Vagina (tissue), 2 donors: ENCODE measurements around the gene DIAPH3. TPM values are rescaled to one million over a fixed set of nuclear protein-coding genes. Genes with fewer than 3 reads are reported as not detected.

Experiments used
- DNase-seq, 2 donors: peaks; one replicate each; pipeline ENCODE4 v3.0.0-alpha.2; 2017; ENCODE audit errors: extremely low spot score in 2 of 2
- H3K27ac ChIP-seq: fragments of 200-600 bp; sonication (generic); one replicate; pipeline ENCODE4 v1.5.1; 2019
- H3K27me3 ChIP-seq: fragments of 200-600 bp; sonication (generic); one replicate; pipeline ENCODE4 v1.5.1; 2019
- H3K36me3 ChIP-seq, 2 donors: fragments of 200-600 bp; sonication (generic); one replicate each; pipeline ENCODE4 v1.5.1; 2017 to 2019
- H3K4me1 ChIP-seq: fragments of 200-600 bp; sonication (generic); one replicate; pipeline ENCODE4 v1.5.1; 2019
- H3K4me3 ChIP-seq, 2 donors: fragments of 200-600 bp; sonication (generic); 1 replicate in 1 of 2; 2 replicates in 1 of 2; pipeline ENCODE4 v1.5.1; 2016 to 2019
- H3K9me3 ChIP-seq: fragments of 200-600 bp; sonication (generic); one replicate; pipeline ENCODE4 v1.5.1; 2019
- POLR2A ChIP-seq, 2 donors: fragments of 450-650 bp; IDR thresholded peaks; one replicate each; pipeline ENCODE4 v1.6.1; 2017; ENCODE audit warnings: antibody characterized with exemption in 2 of 2, mild to moderate bottlenecking in 2 of 2, moderate library complexity in 2 of 2
- POLR2AphosphoS5 ChIP-seq, 2 donors: sonication (generic); formaldehyde crosslinking; IDR thresholded peaks; one replicate each; pipeline ENCODE4 v1.9.0; 2017; ENCODE audit warnings: antibody characterized with exemption in 2 of 2, mild to moderate bottlenecking in 2 of 2, low read depth in 1 of 2; ENCODE audit not compliant: insufficient read depth in 1 of 2
- intact Hi-C: fragments of 100-400 bp; cut with DNase I; formaldehyde crosslinking; loops from one replicate; pipeline ENCODE4 v1.15.1; 2023
- total RNA-seq: library from RNA; depleted of rRNA; stranded (reverse); fragments of >200 nt; gene quantifications from one replicate; pipeline ENCODE4 v1.2.3, GENCODE V29; 2016
- TF ChIP-seq, protein P1 (sequence below), 3 experiments: fragments of 450-650 bp in 2 of 3; fragments of 200-600 bp in 1 of 3; sonication (generic) in 1 of 3; IDR thresholded peaks; one replicate each; pipeline ENCODE4 v1.5.1; 2017 to 2019; ENCODE audit warnings: antibody characterized with exemption in 3 of 3, mild to moderate bottlenecking in 2 of 3, moderate library complexity in 2 of 3

DIAPH3 gene
- total RNA-seq, 1 donor from 2014 or later = 1.2 TPM

DNA sequence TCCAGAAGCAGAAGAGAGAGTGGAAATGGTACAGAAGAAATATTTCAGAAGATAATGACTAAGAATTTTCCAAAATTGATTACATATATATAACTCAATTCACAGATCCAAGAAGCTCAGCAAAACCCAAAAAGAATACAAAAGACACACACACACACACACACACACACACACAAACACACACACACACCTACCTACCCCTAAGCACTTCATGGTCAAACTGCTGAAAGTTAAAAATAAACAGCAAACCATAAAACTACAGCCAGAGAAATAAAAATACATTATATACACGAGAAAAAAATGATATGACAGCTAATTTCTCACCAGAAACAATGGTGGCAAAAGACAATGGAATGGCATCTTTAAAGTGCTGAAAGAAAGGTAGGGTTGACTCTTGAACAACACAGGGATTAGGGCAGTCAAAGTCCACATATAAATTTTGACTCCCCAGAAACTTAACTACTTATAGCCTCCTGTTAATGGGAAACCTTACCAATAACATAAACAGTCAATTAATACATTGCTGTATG is 49.2 kb downstream of the DIAPH3 start:
- no peak overlapping the region for H3K4me3 ChIP-seq
- no peak for DNase-seq
- H3K27me3 ChIP-seq = no peaks in the 10 kb centered on the region
- intact Hi-C loops = no loop called here
- TF ChIP-seq, protein P1, sequence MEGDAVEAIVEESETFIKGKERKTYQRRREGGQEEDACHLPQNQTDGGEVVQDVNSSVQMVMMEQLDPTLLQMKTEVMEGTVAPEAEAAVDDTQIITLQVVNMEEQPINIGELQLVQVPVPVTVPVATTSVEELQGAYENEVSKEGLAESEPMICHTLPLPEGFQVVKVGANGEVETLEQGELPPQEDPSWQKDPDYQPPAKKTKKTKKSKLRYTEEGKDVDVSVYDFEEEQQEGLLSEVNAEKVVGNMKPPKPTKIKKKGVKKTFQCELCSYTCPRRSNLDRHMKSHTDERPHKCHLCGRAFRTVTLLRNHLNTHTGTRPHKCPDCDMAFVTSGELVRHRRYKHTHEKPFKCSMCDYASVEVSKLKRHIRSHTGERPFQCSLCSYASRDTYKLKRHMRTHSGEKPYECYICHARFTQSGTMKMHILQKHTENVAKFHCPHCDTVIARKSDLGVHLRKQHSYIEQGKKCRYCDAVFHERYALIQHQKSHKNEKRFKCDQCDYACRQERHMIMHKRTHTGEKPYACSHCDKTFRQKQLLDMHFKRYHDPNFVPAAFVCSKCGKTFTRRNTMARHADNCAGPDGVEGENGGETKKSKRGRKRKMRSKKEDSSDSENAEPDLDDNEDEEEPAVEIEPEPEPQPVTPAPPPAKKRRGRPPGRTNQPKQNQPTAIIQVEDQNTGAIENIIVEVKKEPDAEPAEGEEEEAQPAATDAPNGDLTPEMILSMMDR (IDR thresholded peaks at IDR 0.05) = no peak
- no peak for TF ChIP-seq POLR2AphosphoS5 (IDR thresholded peaks at IDR 0.05; ENCODE audit: insufficient read depth in 1 of 2, low read depth in 1 of 2)
- no peak overlapping the region for H3K27ac ChIP-seq
- no peaks in the 10 kb centered on the region for H3K4me1 ChIP-seq
- H3K9me3 ChIP-seq = no peaks in the 10 kb centered on the region
- H3K36me3 ChIP-seq = no peaks in the 10 kb centered on the region

DNA sequence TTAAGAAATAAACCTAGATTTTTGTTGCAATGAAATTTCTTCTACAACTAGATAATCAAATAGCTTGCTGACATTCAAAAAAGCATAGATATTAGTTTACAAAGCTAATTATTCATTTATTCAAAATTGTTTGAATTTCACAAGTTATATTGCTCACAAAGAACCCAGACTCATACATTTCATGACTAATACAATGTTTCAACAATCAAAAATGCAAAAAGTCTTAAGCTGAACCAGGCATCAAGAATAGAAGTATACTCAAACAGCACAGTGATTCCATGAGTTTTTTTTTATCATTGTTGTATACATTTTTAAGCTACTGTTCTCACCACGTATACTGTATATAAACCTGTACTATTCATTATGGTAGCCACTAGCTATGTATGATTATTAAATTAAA is 51.0 kb downstream of the DIAPH3 start:
- no peak for DNase-seq
- TF ChIP-seq, protein P1 (IDR thresholded peaks at IDR 0.05) = no peak
- no peak for TF ChIP-seq POLR2A (IDR thresholded peaks at IDR 0.05)
- TF ChIP-seq POLR2AphosphoS5 (IDR thresholded peaks at IDR 0.05; ENCODE audit: insufficient read depth in 1 of 2, low read depth in 1 of 2) = no peak
- intact Hi-C loops = no loop called here

DNA sequence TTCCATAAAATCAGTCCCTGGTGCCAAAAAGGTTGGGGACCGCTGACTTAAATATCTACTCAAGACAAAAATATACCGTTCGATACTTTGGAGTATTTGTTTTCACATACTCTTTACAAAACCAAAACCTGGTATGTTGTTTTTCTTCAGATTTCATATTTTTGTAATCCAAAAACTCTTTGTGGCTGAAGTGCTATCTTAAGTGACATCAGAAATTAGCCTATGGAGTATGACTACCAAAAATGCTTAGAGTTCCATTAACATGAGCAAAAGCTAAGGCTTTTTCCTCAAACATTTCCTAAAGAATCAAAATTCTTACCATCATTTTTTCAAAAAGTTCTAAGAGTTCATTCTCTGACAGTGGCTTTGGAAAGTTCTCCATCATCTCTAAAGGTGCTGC is 52.0 kb downstream of the DIAPH3 start:
- DNase-seq = no peak
- H3K4me3 ChIP-seq = no peak overlapping the region
- no peak overlapping the region for H3K27ac ChIP-seq
- H3K9me3 ChIP-seq = no peaks in the 10 kb centered on the region
- H3K4me1 ChIP-seq = no peaks in the 10 kb centered on the region
- H3K36me3 ChIP-seq = no peaks in the 10 kb centered on the region
- TF ChIP-seq, protein P1 (IDR thresholded peaks at IDR 0.05) = no peak
- TF ChIP-seq POLR2A (IDR thresholded peaks at IDR 0.05) (no peak), POLR2AphosphoS5 (IDR thresholded peaks at IDR 0.05; ENCODE audit: insufficient read depth in 1 of 2, low read depth in 1 of 2) (no peak)
- intact Hi-C loops = no loop called here
- H3K27me3 ChIP-seq = no peaks in the 10 kb centered on the region

More for the DNA sequence above, 51.0 kb downstream of the DIAPH3 start:
- Histone ChIP-seq H3K27me3 (no peaks in the 10 kb centered on the region), H3K27ac (no peak overlapping the region), H3K4me1 (no peaks in the 10 kb centered on the region), H3K36me3 (no peaks in the 10 kb centered on the region), H3K4me3 (no peak overlapping the region), H3K9me3 (no peaks in the 10 kb centered on the region)

DNA sequence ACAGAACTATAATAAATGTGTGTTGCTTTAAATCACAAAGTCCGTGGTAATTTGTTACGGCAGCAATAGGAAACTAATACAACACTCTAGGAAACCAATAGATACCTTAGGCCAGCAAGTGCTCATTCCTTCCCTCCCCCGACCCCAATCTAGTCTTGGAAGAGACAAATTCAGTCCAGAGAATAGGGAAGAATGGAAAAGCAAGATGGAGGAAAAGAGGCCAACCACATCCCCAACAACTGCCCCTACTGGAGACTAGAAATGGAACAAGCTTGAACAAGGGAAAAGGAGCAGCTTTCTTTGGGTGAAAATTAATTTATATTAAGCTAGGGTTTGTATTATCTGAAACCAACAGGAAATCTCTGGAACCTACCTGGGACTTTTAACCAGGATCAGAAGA is 54.4 kb downstream of the DIAPH3 start:
- no peaks in the 10 kb centered on the region for H3K4me1 ChIP-seq
- intact Hi-C loops = no loop called here
- no peak overlapping the region for H3K4me3 ChIP-seq
- no peaks in the 10 kb centered on the region for H3K36me3 ChIP-seq
- H3K27ac ChIP-seq = no peak overlapping the region
- H3K27me3 ChIP-seq = no peaks in the 10 kb centered on the region
- TF ChIP-seq, protein P1 (IDR thresholded peaks at IDR 0.05) = no peak
- TF ChIP-seq POLR2A (IDR thresholded peaks at IDR 0.05) = no peak
- TF ChIP-seq POLR2AphosphoS5 (IDR thresholded peaks at IDR 0.05; ENCODE audit: insufficient read depth in 1 of 2, low read depth in 1 of 2) = no peak
- DNase-seq = no peak
- H3K9me3 ChIP-seq = no peaks in the 10 kb centered on the region

DNA sequence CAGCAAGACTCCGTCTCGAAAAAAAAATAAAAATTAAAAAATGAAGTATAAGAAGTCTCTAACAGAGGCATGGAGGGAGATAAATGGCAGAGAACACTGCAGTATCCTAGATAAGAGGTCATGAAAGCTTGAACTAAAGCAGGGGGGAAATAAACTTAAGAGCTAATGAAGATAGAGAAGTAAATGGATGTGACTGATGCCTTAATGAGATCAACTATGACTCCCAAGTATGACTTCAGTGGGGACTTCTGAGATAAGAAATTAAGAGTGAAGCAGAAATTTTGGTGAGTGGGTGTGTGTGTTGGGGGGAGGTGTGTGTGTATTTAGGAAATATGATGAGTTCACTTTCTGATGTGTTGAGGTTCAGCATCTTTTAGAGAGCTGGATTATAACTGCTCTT is 55.1 kb downstream of the DIAPH3 start:
- TF ChIP-seq POLR2AphosphoS5 (IDR thresholded peaks at IDR 0.05; ENCODE audit: insufficient read depth in 1 of 2, low read depth in 1 of 2) = no peak
- no peak for TF ChIP-seq POLR2A (IDR thresholded peaks at IDR 0.05)
- TF ChIP-seq, protein P1 (IDR thresholded peaks at IDR 0.05) = no peak
- Histone ChIP-seq H3K9me3 (no peaks in the 10 kb centered on the region), H3K27me3 (no peaks in the 10 kb centered on the region), H3K4me3 (no peak overlapping the region), H3K4me1 (no peaks in the 10 kb centered on the region), H3K27ac (no peak overlapping the region), H3K36me3 (no peaks in the 10 kb centered on the region)
- intact Hi-C loops = no loop called here
- DNase-seq = no peak
